RPMI7951 (cell line): ENCODE results near the gene DYNLT2B. TPM values are rescaled to one million over a fixed set of nuclear protein-coding genes. Genes with fewer than 3 reads are reported as not detected.
"Not testable (repeated sequence)": the region's sequence is repeated elsewhere in the genome, so short reads cannot be mapped to it uniquely, and the experiment has no call there.

Source experiments
- DNase-seq: peaks from one replicate; pipeline ENCODE4 v3.0.0-alpha.2; 2012; ENCODE audit warnings: low read depth
- total RNA-seq: library from RNA; depleted of rRNA; stranded (reverse); fragments of >200 nt; shearing (Covaris generic); gene quantifications from 2 replicates; pipeline ENCODE4 v1.2.3, GENCODE V29; 2014

Gene DYNLT2B
- total RNA-seq, 1 experiment from 2014 or later: 37.2 TPM

DNA sequence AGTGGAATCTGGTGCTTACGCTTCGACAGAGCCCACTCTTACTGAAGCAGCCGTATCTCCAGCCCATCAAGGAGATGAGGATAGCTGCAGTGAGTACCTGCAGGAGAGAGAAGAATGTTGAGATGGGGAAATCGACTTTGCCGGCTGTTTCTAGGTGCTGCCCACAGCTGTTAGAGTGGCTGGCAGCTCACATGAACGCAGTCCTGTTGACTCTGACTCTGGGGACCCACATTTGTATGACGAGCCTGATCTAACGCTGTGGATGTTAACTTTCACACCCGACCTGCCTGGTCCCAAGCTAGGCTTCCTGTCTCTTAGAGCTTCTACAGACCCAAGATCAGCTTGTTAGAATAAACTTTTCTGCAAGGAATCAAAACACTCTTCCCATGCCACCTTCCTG, 8.9 kb upstream of the DYNLT2B start:
- DNase-seq: no peak

GRCh38 chr3:196323691-196324090, 5.7 kb upstream of the DYNLT2B start:
- no peak for DNase-seq

- no peak for DNase-seq
Measured at GRCh38 chr3:196323016-196323415, 5.0 kb upstream of the DYNLT2B start.

DNA sequence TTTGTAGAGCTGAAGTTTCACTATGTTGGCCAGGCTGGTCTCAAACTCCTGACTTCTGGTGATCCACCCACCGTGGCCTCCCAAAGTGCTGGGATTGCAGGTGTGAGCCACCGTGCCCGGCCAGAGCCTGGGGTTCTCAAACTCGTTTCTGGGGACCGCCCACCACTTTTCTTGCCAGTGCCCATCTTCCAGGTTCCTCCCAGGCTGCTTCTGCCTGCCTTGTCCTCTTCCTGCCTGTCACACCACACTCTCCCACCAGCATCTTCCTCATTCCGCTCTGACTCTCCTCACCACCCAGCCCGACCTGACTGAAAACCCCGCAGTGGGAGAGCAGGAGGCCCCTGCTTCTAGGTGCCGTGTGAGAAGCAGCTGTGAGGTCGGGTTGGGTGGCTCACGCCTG, 3.1 kb upstream of the DYNLT2B start:
- no peak for DNase-seq

DNA sequence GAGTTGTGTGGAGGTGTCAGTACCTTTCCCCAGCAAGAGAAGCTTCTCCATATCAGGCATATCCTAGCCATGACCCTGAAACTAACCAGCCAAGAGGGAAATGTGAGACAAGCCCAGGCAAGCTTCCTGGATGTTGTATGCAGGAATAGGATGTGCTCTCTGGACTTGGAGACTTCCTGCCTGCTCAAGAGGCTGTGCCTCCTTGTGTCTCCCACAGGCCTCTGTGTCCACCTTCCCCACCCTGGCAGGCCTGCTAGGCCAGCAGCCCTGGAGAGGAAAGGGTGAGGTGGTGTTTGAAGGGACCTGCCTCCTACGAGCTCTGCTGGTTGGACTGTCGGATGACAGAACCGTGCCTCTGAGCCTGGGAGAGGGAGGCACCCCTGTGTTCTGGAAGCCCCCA, 2.1 kb upstream of the DYNLT2B start:
- DNase-seq: no peak

DNA sequence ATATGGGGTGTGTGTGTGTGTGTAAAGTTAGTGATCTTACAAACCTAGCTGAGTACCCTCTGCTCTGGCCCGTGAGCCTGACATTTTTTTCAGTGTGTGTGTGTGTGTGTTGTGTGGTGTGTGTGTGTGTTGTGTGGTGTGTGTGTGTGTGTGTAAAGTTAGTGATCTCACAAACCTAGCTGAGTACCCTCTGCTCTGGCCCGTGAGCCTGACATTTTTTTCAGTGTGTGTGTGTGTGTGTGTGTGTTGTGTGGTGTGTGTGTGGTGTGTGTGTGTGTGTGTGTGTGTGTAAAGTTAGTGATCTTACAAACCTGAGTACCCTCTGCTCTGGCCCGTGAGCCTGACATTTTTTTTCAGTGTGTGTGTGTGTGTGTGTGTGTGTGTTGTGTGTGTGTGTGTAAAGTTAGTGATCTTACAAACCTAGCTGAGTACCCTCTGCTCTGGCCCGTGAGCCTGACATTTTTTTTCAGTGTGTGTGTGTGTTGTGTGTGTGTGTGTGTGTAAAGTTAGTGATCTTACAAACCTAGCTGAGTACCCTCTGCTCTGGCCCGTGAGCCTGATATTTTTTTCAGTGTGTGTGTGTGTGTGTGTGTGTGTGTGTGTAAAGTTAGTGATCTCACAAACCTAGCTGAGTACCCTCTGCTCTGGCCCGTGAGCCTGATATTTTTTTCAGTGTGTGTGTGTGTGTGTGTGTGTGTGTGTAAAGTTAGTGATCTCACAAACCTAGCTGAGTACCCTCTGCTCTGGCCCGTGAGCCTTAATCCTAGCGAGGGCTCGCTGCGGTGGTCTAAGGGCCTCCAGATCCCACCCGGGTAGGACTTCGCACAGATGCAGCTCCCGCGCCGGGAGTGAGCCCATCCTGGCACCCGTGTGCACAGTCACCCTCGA, 997 bp downstream of the DYNLT2B start:
- DNase-seq: peak; percentile 18

DNA sequence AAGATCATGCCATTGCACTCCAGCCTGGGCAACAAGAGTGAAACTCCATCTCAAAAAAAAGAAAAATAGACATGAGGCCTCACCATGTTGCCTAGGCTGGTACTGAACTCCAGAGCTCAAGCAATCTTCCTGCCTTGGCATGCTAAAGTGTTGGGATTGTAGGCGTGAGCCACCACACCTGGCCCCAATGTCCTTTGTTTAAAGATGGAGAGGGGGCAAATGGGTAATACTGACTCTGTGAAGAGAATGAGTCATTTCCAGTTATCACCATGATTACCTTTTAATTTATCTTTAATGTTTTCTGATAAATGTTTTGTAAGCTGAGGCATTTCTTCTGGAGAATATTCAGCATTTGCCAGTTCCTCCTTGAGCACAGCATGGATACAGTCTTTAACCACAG, 2.2 kb downstream of the DYNLT2B start:
- no peak for DNase-seq

DNA sequence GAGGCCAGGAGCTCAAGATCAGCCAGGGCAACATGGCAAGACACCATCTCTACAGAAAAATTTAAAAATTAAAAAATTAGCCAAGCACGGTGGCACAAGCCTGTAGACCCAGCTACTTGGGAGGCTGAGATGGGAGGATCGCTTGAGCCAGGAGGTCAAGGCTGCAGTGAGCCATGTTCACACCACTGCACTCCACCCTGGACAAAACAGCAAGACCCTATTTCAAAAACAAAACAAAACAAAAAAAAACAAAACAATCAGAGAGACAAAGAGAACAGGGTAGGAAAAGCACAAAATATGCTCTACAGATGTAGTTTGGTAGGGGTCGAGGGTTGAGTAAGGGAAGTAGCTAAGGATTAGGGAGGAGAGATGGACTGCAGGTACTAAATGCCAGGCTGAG, 3.4 kb downstream of the DYNLT2B start:
- no peak for DNase-seq

- DNase-seq: not testable (repeated sequence)
Measured at GRCh38 chr3:196314086-196314485, 4.0 kb downstream of the DYNLT2B start.

DNA sequence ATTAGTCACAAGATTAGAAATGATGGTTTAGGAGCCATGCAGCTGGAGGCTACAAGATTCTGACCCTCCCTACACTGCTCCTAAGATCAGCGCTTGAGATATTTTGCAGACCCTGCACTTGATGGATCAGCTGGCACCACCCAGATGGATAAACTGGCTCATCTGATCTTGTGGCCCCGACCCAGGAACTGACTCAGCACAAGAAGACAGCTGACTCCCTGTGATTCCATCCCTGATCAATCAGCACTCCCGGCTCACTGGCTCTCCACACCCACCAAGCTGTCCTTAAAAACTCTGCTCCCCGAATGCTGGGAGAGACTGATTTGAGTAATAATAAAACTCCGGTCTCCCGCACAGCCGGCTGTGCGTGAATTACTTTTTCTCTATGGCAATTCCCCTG, 15.1 kb downstream of the DYNLT2B start:
- DNase-seq: not testable (repeated sequence)

GRCh38 chr3:196302551-196302950, 15.5 kb downstream of the DYNLT2B start:
- DNase-seq: not testable (repeated sequence)

DNA sequence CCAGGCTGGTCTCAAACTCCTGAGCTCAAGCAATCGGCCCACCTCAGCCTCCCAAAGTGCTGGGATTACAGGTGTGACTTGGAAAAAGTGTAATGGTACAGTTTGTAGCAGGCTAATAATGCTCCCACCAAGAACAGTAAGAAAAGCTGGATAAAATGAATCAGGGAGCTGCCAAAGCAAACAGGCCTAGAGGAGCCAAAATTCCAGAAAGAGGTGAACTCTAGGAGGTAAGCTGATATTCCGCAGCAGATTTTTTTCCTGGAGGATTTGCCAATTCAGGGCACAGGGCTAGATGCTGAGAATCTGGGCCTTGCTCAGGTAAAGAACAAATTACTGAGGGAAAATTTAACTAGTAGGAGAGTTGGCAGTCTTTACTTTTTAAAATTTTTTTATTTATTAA, 19.5 kb downstream of the DYNLT2B start:
- DNase-seq: no peak

- DNase-seq: no peak
Measured at GRCh38 chr3:196292286-196292923, 25.6 kb downstream of the DYNLT2B start.

GRCh38 chr3:196288141-196288460, 29.9 kb downstream of the DYNLT2B start:
- peak; percentile 61 for DNase-seq

DNA sequence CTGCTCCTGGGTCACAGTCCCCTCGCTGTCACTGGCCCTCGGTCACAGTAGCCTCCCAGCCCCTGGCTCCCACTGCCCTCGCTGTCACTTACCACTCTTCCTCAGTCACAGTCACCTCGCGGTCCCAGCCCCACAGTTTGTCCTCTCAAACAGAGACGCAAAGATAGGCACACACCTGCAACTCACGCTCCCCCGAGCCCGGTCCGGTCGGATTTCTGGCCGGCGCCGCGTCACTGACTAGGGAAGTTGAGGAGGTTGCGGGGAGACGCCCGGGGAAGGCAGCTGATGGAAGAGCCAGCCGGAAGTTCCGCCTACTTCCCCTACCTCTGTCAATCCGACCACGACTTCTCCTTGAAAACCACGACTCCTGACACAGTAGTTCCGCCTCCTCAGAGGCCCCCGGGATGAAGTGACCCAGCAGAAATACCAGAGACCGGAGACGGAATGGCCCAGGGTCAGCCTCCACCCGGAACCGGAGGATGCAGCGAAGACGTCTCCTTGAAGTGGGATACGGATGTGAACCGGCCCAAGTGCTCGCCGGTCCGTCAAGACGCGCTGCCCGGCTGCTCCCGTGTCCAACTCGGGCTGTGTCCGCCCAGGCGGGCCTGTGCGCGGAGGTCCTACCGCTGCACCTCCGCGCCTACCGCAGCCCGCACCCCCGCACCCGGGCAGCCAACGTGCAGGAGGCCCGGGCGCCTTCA, 30.4 kb downstream of the DYNLT2B start, which contains the start of gene PCYT1A:
PCYT1A (minus strand) TSS at position 287 of the 701 bp plus-strand sequence. CDS start 17,195 bp downstream, outside the sequence.
- peak; percentile 97 for DNase-seq

GRCh38 chr3:196287090-196287439, 31.0 kb downstream of the DYNLT2B start:
- DNase-seq: peak; percentile 28

DNA sequence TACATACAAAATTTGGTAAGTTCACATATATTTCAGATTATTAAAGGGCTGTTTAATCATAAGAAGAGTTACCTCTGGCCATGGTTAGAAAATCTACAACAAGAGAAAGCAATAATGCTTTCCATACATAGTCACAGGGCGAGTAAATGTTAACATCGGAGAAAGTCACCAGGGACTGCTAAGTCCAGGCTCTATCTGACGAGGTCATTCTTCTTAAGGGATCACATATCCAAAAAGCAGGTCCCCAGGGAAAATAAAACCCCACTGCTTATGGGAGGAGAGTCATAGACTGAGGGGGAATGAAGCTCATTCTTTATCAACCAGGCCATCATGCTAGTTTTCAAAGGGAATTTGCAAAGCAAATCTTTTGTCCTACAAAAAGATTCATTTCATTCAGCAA, 33.6 kb downstream of the DYNLT2B start:
- no peak for DNase-seq

DNA sequence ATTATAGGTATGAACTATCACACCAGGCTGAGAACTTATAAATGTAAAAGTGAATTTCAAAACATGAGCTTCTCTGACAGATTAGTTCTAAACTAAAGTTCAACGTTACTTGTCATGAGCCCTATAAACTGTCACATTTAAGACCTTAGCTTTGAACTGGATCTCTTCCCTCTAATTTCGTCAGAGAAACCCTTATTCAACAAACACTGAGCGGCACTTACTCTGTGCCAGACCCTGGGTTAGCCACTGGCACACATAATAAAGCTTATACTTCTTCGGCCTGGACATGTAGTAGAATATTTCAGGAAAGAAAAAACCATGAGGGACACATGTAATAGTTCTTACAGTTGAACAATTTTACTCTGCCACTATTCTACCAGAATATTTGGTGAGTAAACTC, 36.1 kb downstream of the DYNLT2B start:
- DNase-seq: no peak

GRCh38 chr3:196280689-196281440, 37.2 kb downstream of the DYNLT2B start:
- no peak for DNase-seq

DNA sequence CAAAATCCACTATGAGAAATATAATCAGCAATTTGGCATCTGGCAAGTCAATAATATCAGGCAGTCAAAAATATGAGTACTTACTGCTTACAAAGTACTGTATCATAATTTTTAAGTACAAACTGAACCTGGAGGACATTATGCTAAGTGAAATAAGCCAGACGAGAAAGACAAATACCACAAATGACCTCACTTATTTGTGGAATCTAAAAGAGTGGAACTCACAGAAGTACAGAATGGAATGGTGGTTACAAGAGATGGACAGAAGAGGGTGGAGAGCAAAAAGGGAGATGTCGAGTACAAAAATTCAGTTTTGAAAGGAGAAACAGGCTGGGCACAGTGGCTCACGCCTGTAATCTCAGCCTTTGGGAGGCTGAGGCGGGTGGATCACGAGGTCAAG, 42.9 kb downstream of the DYNLT2B start:
- DNase-seq: no peak

DNA sequence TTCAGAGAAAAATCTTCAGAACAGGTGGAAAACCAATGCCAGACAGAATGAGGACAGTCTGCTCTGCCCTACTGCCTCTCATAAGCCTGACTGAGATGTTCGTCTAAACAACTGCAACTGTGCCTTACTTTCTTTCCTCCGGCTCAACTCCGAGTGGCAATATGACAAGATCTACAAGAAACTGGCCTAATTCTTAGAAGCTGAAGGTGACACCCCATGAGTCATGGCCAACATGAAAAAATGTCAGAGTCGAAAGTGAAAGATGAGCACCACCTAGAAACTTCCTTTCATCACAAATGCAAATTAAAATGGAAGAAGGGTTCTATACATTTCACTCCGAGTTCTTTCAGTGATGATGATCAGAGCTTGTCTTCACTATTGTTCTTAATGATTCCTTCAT, 43.5 kb downstream of the DYNLT2B start:
- DNase-seq: peak; percentile 51

GRCh38 chr3:196273655-196274054, 44.4 kb downstream of the DYNLT2B start:
- DNase-seq: no peak
